ENCODE results near the gene PLCG1.
"Not testable (repeated sequence)": the region's sequence is repeated elsewhere in the genome, so short reads cannot be mapped to it uniquely, and the experiment has no call there.

The PLCG1 gene

DNA sequence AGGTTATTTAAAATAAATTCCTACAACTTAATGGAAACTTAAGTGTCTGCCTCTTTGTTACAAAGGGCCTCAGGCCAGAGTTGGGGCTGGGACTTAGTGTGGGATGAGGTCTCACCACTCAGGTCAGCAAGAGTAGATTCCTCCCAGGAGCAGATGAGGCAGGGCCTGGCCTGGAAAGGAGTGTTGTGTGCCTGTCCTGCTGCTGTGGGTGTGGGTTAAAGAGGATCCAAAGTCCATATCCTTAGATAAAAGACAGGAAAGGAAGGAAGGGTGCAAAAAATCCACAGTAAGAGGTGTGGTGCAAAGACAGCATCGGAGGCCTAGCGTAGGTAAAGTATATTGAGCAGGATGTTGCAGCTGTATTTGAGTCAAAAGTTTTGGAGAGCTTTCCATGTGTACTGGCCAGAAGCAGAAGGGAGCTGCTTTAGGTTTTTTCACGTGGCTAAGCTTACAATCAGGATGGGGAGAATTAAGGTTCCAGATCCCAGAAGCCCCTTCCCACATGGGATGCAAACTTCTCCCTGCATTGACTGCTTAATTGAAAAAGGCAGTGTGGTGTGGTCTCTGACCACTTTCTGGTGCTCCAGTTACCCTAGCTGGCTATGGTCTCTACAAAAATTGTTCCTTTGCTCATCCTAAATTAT lies 12.8 kb upstream of the PLCG1 start:
- DNase-seq (ENCODE audit: low read depth), result no peak

DNA sequence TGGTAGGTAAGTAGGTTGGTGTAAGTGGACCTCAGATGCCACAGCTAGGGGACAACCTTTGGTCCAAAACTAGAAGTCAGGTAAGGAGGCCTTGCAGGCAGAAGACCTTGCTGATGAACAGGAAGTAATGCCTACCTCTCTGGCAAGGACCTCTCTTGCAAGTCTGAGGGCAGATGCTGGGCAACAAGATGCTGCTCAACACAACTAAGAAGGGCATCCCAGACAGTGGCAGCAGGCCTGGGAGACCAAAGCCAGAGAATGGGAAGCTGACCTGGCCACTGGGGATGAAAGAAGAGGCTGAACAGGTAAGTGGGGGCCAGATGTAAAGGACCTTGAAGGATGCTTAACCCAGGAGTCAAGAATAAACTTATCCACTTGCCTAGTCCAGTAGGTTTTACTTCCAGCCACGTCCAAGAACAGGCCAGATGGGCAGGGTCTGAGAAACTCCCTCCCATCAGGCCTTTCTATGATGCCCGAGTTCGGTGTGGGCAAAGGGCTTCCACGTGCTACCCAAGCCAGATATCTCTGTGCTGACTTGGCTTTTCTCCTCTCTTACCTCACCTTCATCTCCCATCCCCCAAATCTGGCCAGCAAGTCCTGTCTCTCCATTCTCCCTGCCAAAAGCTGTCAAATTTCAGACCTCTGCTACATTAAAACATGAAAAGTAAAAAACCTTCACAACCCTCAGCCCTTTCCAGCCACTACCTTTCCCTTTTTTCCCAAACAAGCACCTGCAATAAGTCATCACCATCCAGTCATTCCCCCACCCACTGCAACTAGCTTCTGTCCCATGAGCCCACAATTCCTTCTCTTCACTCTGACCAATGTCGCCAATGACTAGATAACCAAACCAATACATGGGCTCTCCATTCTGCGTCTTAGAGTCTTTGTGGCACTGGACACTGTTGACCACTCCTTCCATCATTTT lies 11.5 kb upstream of the PLCG1 start:
- DNase-seq (ENCODE audit: low read depth), result no peak

DNA sequence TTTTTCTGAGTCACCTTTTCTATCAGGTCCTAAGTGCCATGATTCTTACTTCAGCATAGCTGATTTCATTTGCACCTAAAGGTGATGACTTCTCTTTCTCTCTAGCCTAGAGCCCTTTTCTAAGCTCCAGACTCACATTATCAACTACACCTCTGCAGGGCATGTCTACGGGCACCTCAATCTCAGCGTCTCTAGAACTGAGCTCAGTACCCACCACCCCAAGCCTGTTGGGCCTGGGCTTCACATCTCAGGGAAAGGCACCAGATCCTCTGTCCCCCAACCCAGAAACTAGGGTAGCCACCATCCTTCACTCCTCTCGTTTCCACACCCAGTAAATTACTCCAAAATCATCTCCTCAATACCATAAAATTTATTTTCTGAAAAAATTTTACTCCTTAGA lies 10.6 kb upstream of the PLCG1 start:
- DNase-seq (ENCODE audit: low read depth), result no peak

DNA sequence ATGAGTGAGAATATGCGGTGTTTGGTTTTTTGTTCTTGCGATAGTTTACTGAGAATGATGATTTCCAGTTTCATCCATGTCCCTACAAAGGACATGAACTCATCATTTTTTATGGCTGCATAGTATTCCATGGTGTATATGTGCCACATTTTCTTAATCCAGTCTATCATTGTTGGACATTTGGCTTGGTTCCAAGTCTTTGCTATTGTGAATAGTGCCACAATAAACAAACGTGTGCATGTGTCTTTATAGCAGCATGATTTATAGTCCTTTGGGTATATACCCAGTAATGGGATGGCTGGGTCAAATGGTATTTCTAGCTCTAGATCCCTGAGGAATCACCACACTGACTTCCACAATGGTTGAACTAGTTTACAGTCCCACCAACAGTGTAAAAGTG lies 9.0 kb upstream of the PLCG1 start:
- not testable (repeated sequence) for DNase-seq (ENCODE audit: low read depth)

DNA sequence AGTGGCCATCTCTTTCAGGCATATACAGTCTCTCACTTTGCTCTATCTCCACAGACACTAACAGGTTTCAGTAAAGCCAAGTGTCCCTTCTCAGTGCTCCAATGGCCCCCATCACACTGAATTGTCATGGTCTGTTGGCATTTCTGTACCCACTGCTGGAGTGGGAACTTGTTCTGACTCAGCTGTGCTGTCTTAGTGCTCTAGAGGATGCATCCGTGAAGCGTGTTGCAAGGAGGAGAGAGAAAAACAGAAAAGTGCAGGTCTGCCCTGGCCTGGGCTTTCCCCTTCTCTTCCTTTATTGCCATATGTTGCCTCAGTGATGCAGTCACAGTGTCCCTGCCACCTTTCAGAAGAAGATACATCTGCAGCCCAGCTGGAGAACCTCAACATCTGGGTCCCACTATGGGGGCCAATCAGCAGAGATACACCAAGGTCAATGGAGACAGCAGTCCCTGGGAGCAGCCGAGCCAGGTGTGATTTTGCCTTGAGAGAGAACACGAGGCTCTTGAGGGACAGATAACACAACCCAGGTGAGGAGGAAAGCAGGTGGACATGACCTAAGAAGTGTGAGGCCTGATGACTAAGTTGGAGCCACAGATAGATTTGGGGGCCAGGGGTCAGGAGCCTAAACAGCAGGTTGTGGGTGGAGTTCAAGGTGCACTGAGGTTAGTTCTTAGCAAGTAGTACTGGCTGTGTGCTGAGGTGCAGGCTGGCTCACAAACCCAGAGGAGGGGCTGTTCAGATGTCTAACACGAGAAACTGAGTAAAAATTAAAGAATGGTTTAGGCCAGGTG lies 5.6 kb upstream of the PLCG1 start:
- DNase-seq (ENCODE audit: low read depth), result no peak

DNA sequence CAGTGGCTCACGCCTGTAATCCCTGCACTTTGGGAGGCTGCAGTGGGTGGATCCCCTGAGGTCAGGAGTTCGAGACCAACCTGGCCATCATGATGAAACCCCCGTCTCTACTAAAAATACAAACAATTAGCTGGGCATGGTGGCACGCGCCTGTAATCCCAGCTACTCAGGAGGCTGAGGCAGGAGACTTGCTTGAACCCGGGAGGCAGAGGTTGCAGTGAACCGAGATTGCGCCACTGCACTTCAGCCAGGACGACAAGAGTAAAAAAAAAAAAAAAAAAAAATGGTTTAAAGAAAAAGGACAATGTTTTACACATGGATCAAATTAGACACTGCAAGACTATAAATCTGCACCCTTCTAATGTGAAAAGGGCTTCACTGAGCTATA lies 5.0 kb upstream of the PLCG1 start:
- DNase-seq (ENCODE audit: low read depth), result not testable (repeated sequence)

DNA sequence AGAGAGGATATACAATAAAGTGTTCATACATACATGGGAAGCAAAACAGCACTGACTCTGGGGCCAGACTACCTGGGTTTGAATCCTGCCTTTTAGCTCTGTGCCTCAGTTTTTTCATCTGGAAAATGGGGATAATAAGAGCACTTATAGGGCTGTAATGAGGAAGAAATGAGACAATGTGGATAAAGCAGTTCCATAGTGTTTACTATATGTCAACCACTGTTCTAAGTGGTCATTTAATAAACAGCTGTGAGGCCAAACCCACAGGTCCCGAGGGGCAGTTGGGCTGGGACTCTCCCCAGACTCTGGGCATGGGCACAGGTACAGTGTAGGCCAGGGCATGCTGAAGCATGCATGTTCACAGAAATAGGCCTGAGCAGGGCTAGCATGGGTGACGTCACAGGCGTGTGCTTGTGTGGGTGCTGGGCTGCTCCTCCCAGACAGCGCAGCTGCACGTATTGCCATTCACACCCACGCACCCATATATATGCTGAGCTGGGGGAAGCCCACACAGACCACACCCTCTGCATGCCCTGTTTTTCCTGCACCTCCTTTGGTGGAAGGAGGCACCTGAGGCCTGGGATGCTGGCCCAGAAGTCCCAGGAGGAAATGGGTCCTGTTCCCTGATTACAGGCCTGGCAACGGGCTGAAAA lies 3.5 kb upstream of the PLCG1 start:
- peak; percentile 75 for DNase-seq (ENCODE audit: low read depth)

DNA sequence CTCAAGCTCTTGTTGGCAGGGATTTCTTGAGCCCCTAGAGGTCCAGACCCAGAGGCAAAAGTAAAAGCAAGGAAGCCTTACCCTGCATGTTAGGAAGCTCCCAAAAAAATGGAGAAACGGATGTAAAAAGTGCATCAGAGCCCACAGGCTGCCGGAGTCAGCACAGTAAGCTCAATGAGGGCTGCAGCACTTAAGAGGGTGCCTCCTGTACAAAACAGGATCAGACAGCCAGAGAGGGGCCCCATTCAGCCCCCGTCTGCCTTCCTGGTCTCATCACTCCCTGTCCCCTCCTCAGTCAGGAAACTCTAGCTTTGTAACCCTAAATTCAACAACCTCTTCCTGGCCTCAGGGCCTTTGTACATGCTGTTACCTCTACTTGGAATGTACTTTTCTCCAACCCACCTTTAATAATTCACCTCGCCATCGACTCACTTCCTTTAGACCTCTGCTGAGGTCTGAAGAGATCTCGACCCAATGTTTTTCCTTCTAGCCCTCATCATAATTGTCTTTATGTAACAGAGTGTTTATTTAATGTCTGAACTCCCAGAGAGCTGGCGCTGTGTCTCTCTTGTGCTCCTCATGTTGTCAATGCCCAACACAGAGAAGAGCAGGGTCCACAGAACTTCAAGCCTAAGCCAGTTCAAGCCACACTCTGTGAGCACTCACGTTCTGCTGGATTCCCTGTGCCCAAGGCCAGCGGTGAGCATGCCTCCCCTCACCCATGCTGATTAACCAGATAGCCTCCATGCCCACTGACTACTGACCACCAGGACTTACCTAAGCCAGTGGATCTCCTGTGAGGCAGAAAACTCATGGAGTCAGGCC lies 2.8 kb upstream of the PLCG1 start:
- DNase-seq (ENCODE audit: low read depth), result no peak

DNA sequence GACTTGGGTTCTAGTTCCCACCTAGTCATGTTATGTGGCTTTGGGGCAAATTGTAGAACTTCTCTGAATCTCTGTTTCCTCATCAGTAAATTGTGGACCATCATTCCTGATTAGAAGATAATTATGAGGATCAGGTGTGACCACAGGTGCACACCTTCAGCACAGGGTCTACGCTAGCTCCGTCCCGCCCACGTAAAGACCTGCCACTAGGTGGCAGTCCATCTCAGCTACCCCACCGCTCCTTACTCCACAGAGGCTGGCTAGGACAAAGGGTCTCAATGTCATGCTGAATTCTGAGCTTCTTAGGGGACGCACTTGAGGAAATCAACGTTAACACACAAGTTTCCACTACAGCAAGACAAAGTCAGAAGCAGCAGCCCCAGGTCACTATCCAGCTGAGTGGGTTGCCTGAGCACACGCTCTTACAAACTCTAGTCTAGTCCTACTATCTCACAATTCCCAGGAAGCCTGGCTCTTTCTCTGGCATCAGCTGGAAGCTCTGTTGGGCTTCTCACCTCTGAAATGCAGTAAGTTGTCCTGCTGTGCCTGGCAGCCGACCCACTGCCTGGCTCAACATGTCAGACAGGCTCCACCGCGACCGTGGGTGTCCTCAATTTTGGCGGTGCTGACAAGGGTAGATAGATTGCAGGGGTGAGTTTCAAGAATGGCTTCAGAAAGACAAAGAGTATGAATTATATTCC lies 2.0 kb upstream of the PLCG1 start:
- DNase-seq (ENCODE audit: low read depth), result peak; percentile 51

DNA sequence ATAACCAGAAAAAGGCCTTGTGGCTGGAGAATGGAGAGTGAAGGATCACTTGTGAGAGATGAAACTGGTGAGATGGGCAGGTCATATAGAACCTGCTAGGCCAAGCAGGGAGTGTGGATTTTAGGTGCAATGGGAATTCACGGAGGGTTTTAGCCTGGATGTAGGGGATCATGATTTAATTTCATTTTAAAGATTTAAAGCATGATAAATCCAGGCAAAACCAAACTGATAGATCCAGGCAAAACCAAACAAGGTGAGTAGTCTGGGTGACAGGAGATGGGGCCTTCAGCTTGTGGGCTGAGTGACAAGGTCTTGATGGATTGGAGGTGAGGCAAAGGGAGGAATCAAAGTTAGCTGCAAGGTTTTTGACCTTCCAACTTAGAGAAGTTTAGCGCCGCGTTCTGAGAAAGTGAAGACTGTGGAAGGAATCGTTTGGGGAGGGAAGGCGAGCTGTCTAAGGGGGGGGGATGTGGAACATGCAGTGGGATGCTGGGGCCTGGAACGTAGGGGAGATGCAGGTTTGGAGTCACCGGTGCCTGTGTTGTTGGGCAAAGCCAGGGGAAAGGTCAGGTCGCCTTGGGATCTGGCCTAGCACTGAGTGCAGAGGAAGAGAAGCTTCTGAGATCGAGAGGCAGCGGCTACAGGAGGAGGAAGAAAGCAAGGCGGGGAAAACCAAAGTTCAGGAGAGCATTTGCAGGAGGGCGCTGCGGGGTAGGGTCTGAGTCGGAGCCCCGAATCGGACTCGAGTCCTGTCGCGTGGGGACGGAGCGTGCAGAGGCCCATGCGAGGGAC lies 1.3 kb upstream of the PLCG1 start:
- no peak for DNase-seq (ENCODE audit: low read depth)

DNA sequence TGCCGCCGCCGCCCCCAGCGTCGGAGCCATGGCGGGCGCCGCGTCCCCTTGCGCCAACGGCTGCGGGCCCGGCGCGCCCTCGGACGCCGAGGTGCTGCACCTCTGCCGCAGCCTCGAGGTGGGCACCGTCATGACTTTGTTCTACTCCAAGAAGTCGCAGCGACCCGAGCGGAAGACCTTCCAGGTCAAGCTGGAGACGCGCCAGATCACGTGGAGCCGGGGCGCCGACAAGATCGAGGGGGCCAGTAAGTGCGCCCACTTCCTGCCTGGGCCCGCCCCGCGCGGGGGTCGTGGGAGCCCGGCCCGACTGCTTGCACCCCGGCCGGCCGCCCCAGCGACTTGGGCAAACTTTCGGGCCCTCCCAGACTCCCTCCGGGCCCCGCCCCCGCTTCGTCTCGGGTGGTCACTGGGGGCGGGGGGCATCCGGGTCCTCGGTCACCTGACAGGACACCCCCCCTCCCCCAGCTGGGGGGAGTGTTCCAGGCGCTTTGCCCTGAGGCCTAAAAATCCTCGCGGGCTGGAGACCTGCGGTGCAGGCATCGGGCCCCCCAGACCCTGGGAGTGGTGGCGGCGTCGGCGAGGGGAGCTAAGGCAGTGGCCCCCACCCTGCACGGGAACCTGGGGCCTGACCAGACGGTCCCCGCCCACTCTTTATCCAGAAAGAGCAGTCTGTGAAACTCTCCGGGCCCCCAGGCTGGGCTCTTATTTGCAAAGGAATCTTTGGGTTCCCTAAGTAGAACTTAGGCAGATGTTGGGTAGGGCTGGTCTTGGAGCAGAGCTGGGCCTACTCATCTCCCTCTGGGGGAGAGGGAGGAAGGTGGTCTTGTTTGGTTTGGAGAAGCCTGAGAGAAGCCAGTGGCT lies 501 bp downstream of the PLCG1 start:
- DNase-seq (ENCODE audit: low read depth), result no peak

DNA sequence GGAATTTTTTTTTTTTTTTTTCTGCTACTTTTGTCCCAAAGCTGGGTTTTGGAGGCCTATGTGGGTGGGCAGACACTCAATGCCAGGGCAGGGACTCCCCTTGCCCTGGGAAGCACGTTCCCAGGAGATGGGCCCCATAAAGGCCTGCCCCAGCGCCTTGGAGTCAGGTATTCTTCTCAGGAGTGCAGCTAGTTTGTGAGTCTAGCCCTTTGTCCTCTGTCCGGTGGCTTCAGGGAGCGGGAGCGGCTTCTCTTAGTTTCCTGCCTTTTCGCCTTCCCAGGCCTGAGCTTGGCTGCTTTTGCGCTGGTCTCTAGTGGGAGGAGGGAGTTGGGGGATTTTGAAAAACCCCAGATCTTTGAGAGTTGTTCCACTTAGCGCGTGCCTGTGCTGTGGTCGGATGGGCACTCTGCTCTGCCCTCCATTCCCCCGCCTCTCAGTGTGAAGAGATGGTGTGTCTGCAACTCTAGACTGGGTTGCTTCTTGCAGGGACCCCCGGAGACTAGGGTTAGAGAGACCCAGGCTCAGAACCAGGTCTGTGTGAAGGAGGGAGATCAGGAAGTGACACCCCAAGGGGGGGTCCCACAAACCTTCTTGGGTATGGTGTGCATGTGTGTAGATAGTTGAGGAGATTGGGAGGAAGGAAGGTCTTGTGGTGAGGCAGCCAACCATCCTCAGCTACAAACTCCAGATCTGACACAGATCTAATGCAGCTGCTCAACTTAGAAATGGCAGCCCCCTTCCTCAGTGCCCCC lies 1.3 kb downstream of the PLCG1 start:
- DNase-seq (ENCODE audit: low read depth), result no peak

DNA sequence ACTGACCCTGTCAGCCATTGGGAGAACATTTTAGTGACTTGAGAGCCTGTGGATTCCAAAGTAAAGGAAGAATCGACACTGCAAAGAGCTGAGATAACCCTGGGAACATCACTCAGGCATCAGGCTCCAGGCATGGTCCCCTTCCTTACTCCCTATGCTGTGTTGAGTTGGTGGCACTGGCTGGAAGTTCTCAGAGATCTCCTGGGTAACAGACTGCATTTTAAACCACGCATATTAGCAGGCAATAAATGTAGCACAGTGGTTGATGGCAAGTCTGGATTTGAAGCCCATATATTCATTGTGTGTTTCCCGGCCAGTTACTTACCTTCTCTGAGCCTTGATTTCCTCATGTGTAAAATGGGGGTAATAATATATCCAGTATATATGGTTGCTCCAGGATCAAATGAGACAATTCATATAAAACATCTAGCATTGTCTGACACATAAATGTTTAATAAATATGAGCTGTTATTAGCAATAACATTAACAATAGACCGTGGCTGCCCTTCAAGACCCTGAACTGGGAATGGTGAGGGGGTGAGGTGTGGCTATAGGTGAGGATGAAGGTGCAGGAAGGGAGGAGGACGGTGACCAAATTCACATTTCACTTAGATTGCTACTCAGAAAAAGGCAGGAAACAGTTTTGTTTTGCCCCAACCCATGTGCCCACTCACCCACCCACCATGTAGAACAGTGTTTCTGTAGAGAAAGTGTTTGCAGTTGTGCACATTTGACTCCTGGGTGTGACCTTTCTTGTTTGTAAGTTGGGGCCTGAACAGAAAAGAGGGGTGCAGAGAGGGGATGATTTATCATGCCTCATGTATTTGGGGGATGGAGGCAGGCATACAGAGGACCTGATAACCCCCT lies 2.1 kb downstream of the PLCG1 start:
- DNase-seq (ENCODE audit: low read depth), result peak; percentile 34

DNA sequence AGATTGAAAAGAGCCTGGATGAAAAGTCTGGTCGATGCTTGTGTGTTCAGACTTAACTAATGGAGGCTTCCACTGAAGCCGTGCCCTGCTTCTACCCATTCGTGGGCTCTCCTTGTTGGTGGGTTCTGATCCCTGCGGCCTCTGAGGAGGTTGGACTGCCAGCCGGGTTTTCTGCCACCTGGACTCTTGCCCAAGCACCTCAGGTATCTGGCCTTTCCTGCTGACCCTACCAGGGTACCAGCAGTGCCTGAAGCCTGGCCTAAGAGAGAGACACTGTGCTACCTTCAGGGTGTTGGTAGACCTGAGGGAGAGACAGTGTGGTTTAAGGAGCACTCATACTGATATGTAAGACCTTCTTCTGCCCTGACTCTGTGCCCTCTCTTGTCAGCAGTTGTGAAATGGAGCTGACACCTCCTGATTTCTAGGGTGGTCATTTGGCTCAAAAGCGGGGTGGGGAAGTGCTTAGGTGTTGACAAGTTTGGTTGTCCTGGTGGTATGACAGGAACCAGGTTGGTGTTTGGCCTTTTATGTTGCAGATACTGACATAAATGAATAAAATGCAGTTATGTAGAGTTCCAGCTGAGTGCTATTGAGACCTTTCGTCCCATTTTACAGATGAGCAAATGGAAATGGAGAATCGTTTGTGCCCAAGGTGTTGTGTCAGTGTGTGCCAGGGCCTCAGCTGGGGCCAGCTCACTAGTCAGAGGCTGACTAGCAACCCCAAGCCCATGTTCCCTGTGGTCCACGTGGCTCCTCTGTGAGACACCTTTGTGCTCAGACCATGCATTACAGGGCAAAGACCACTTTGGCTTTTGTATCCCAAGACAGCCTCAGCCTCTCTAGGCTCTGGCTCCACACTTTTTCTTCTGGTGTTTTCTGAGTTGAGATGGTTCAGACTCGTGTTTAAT lies 3.1 kb downstream of the PLCG1 start:
- no peak for DNase-seq (ENCODE audit: low read depth)

DNA sequence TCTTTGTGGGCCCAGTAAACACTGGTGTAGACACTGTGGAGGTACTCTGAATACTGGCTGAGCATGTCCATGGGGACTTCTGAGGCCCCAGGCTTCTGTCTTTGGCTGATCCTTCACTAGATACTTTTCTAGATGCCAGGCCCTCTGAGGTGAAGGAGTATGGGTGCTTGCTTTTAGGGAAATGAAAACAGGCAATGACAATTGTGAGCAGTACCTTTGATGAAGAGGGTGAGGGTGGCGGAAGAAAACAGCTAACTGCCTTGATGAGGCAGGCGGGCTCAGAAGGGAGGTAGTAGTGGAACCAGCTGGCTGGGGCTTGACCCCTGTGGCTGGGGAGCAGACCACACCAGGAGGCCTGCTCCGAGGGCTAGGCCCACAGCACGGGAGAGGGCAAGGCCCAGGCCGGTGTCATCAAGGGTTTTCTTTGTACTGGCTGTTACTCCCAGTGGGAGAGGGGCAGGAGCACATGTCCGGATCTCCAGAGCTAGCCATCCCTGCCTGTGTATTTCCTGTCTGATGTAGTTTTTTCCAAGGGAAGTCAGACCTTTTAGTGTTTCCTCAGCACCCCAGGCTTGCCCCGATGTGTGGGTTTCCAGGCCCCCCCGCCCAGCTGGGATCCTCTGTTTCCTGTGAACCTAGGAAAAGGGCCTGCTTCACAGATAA lies 3.9 kb downstream of the PLCG1 start:
- DNase-seq (ENCODE audit: low read depth), result no peak

DNA sequence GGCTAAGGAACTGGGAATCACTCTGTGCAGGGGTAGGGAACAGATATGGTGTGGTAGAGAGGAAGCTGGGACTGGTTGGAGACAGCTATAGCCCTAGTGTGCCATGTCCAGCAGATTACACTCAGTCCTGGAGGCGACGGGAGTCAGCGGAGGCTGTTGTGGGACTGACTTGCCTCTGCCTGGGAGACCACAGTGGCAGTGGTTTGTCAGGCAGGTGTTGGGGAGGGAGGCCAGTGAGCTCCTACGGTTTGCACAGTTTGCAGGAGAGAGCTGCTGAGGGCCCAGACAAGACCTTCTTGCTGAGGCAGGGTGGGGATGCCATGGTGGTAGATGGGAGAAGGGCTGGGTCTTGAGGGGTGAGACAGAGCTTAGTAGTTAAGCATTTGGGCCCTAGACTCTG lies 4.9 kb downstream of the PLCG1 start:
- no peak for DNase-seq (ENCODE audit: low read depth)

Data from stimulated activated CD4-positive, alpha-beta T cell treated with anti-CD3 and anti-CD28 coated beads, Interleukin-2, amount 100 ng/mL, for 4 hours (primary cell).